ENCODE results near the gene SEMA3G. TPM values are rescaled to one million over a fixed set of nuclear protein-coding genes. Genes with fewer than 3 reads are reported as not detected.

The SEMA3G gene
- total RNA-seq, 1 donor from 2014 or later: 8.3 TPM

- Histone ChIP-seq H3K36me3 (no peaks in the 10 kb centered on the region), H3K27ac (no peak overlapping the region), H3K4me3 (no peak overlapping the region), H3K27me3 (no peaks in the 10 kb centered on the region), H3K9me3 (no peaks in the 10 kb centered on the region), H3K4me1 (peaks cover 28% of the 10 kb centered on the region)
- intact Hi-C loops (cut with DNase I): no loop called here
- TF ChIP-seq POLR2A (IDR thresholded peaks at IDR 0.05) (no peak), POLR2AphosphoS5 (IDR thresholded peaks at IDR 0.05; ENCODE audit: insufficient read depth in 1 of 2, low read depth in 1 of 2) (no peak), CTCF (IDR thresholded peaks at IDR 0.05) (no peak)
- DNase-seq (ENCODE audit: extremely low spot score in 2 of 2): no peak
Observed at GRCh38 chr3:52438579-52439425, 6.1 kb downstream of the SEMA3G start.

- H3K4me1 ChIP-seq: peaks cover 35% of the 10 kb centered on the region
- H3K4me3 ChIP-seq: no peak overlapping the region
- H3K9me3 ChIP-seq: no peaks in the 10 kb centered on the region
- intact Hi-C loops (cut with DNase I): no loop called here
- H3K36me3 ChIP-seq: no peaks in the 10 kb centered on the region
- TF ChIP-seq CTCF (IDR thresholded peaks at IDR 0.05): no peak
- TF ChIP-seq POLR2AphosphoS5 (IDR thresholded peaks at IDR 0.05; ENCODE audit: insufficient read depth in 1 of 2, low read depth in 1 of 2): no peak
- TF ChIP-seq POLR2A (IDR thresholded peaks at IDR 0.05): no peak
- H3K27me3 ChIP-seq: no peaks in the 10 kb centered on the region
- no peak for DNase-seq (ENCODE audit: extremely low spot score in 2 of 2)
- no peak overlapping the region for H3K27ac ChIP-seq
Observed at GRCh38 chr3:52438104-52438376, 6.9 kb downstream of the SEMA3G start.

GRCh38 chr3:52437326-52438103 is 7.4 kb downstream of the SEMA3G start:
- TF ChIP-seq POLR2AphosphoS5 (IDR thresholded peaks at IDR 0.05; ENCODE audit: insufficient read depth in 1 of 2, low read depth in 1 of 2): no peak
- TF ChIP-seq CTCF (IDR thresholded peaks at IDR 0.05): no peak
- TF ChIP-seq POLR2A (IDR thresholded peaks at IDR 0.05): no peak
- Histone ChIP-seq H3K9me3 (no peaks in the 10 kb centered on the region), H3K27ac (peak overlapping the region; percentile 52), H3K4me3 (no peak overlapping the region), H3K36me3 (no peaks in the 10 kb centered on the region), H3K27me3 (no peaks in the 10 kb centered on the region), H3K4me1 (peaks cover 41% of the 10 kb centered on the region)
- intact Hi-C loops (cut with DNase I): no loop called here
- no peak for DNase-seq (ENCODE audit: extremely low spot score in 2 of 2)

- Histone ChIP-seq H3K27ac (peak overlapping the region; percentile 52), H3K4me3 (no peak overlapping the region), H3K27me3 (no peaks in the 10 kb centered on the region), H3K36me3 (no peaks in the 10 kb centered on the region), H3K9me3 (no peaks in the 10 kb centered on the region), H3K4me1 (peaks cover 48% of the 10 kb centered on the region)
- no peak for DNase-seq (ENCODE audit: extremely low spot score in 2 of 2)
- intact Hi-C loops (cut with DNase I): no loop called here
- TF ChIP-seq POLR2AphosphoS5 (IDR thresholded peaks at IDR 0.05; ENCODE audit: insufficient read depth in 1 of 2, low read depth in 1 of 2) (peak in 1 of 2 donors; percentile 41), POLR2A (IDR thresholded peaks at IDR 0.05) (no peak)
Observed at GRCh38 chr3:52436500-52437149, 8.3 kb downstream of the SEMA3G start.

GRCh38 chr3:52435246-52436101 is 9.4 kb downstream of the SEMA3G start:
- TF ChIP-seq CTCF (IDR thresholded peaks at IDR 0.05) (no peak), POLR2A (IDR thresholded peaks at IDR 0.05) (no peak), POLR2AphosphoS5 (IDR thresholded peaks at IDR 0.05; ENCODE audit: insufficient read depth in 1 of 2, low read depth in 1 of 2) (no peak)
- DNase-seq (ENCODE audit: extremely low spot score in 2 of 2): no peak
- H3K27me3 ChIP-seq: no peaks in the 10 kb centered on the region
- H3K9me3 ChIP-seq: no peaks in the 10 kb centered on the region
- H3K27ac ChIP-seq: no peak overlapping the region
- intact Hi-C loops (cut with DNase I): no loop called here
- no peak overlapping the region for H3K4me3 ChIP-seq
- peaks cover 48% of the 10 kb centered on the region for H3K4me1 ChIP-seq
- H3K36me3 ChIP-seq: no peaks in the 10 kb centered on the region
